Endothelial cell of umbilical vein (primary cell): ENCODE data around the gene ACSS2. TPM values are rescaled to one million over a fixed set of nuclear protein-coding genes. Genes with fewer than 3 reads are reported as not detected.

Experiments
- BruUV-seq: library from RNA; stranded (reverse); fragments of 400-500 nt; replicated peaks from 2 replicates; lab custom pipeline; 2021; lab: Mats Ljungman, UMichigan
- CTCF ChIA-PET: fragments of 300-600, 350-600 bp; sonication (Branson Sonifier 250); formaldehyde crosslinking; loops from one replicate; lab custom pipeline; 2021; ENCODE audit warnings: antibody characterized with exemption, inconsistent platforms; lab: Charles Lee
- POLR2A ChIA-PET: fragments of 300-600, 350-600 bp; sonication (Branson Sonifier 250); formaldehyde crosslinking; loops from one replicate; lab custom pipeline; 2021; ENCODE audit warnings: antibody characterized with exemption, inconsistent platforms; lab: Charles Lee
- DNase-seq: peaks from one replicate; pipeline ENCODE4 v3.0.0-alpha.2; 2011; ENCODE audit warnings: low read depth, low spot score
- FAIRE-seq: peaks from 2 replicates; lab custom pipeline; 2011; peaks lifted over from hg19 to GRCh38; lab: Jason Lieb, UNC
- H2AFZ ChIP-seq: 2 replicates; pipeline ENCODE4 v1.6.0; 2012; ENCODE audit warnings: low read depth, low read length, control low read depth, inconsistent platforms
- H3K27ac ChIP-seq: 2 replicates; pipeline ENCODE4 v1.5.1; 2011; ENCODE audit warnings: low read depth, mild to moderate bottlenecking, control low read depth, low read length, moderate library complexity; ENCODE audit not compliant: insufficient read depth
- H3K27me3 ChIP-seq, 2 experiments: 2 replicates each; pipeline versions ENCODE4 v1.6.0 to v1.6.1; 2011; ENCODE audit warnings: low read length in 2 of 2, mixed read lengths in 1 of 2; ENCODE audit not compliant: control insufficient read depth in 2 of 2, insufficient read depth in 2 of 2
- H3K36me3 ChIP-seq, 2 experiments: 2 replicates in 1 of 2; 3 replicates in 1 of 2; pipeline ENCODE4 v1.5.1; 2011; ENCODE audit warnings: low read length in 2 of 2, mild to moderate bottlenecking in 1 of 2, moderate library complexity in 1 of 2; ENCODE audit not compliant: control insufficient read depth in 2 of 2, insufficient read depth in 2 of 2; ENCODE audit errors: extremely low read depth in 1 of 2
- H3K4me1 ChIP-seq: 3 replicates; pipeline ENCODE4 v1.5.1; 2011; ENCODE audit warnings: mild to moderate bottlenecking, low read length; ENCODE audit not compliant: control insufficient read depth, insufficient read depth; ENCODE audit errors: extremely low read depth
- H3K4me2 ChIP-seq: 2 replicates; pipeline ENCODE4 v1.6.1; 2011; ENCODE audit warnings: low read length, control low read depth, mixed read lengths; ENCODE audit not compliant: insufficient read depth
- H3K4me3 ChIP-seq, 3 experiments: fragments of 200-600 bp in 1 of 3; sonication (generic), shearing (Covaris generic) in 1 of 3; replicated peaks in 1 of 3; 2 replicates each; pipeline ENCODE4 v1.5.1; 2011 to 2016; ENCODE audit warnings: control low read depth in 3 of 3, low read length in 3 of 3, mild to moderate bottlenecking in 2 of 3, inconsistent platforms in 1 of 3, low read depth in 1 of 3, moderate library complexity in 1 of 3; ENCODE audit not compliant: insufficient read depth in 1 of 3
- H3K79me2 ChIP-seq: 2 replicates; pipeline ENCODE4 v1.6.0; 2012; ENCODE audit warnings: low read length, inconsistent platforms; ENCODE audit not compliant: control insufficient read depth, insufficient read depth
- H3K9ac ChIP-seq: replicated peaks from 2 replicates; pipeline ENCODE3; 2011; ENCODE audit warnings: low read length, control low read depth; ENCODE audit not compliant: insufficient read depth; ENCODE audit errors: extremely low read depth
- H3K9me1 ChIP-seq: replicated peaks from 3 replicates; pipeline ENCODE4 v1.6.0; 2011; ENCODE audit warnings: mild to moderate bottlenecking, low read length; ENCODE audit not compliant: control insufficient read depth, insufficient read depth; ENCODE audit errors: extremely low read depth
- H3K9me3 ChIP-seq: replicated peaks from 2 replicates; pipeline ENCODE4 v1.5.1; 2012; ENCODE audit warnings: low read length, inconsistent platforms; ENCODE audit not compliant: control insufficient read depth, insufficient read depth
- H4K20me1 ChIP-seq: replicated peaks from 2 replicates; pipeline ENCODE3; 2011; ENCODE audit warnings: mild to moderate bottlenecking, low read length; ENCODE audit not compliant: control insufficient read depth, insufficient read depth; ENCODE audit errors: extremely low read depth
- CTCF ChIP-seq, 2 donors: IDR thresholded peaks; 1 replicate in 1 of 2; 2 replicates in 1 of 2; pipeline ENCODE4 v1.5.1; 2011; ENCODE audit warnings: low read length in 2 of 2, mild to moderate bottlenecking in 2 of 2, moderate library complexity in 2 of 2, control low read depth in 1 of 2, inconsistent platforms in 1 of 2, low read depth in 1 of 2; ENCODE audit not compliant: insufficient read depth in 1 of 2; ENCODE audit errors: extremely low read depth in 1 of 2
- FOS ChIP-seq: IDR thresholded peaks from 2 replicates; pipeline ENCODE4 v1.6.1; 2011; ENCODE audit warnings: mild to moderate bottlenecking, low read length, moderate library complexity, borderline replicate concordance; ENCODE audit not compliant: insufficient read depth
- GATA2 ChIP-seq: IDR thresholded peaks from 2 replicates; pipeline ENCODE4 v1.7.0; 2011; ENCODE audit warnings: low read depth, mild to moderate bottlenecking, moderate library complexity, mixed read lengths, low read length; ENCODE audit not compliant: insufficient read length, insufficient read depth
- JUN ChIP-seq: IDR thresholded peaks from 2 replicates; pipeline ENCODE4 v1.6.1; 2011; ENCODE audit warnings: borderline replicate concordance, low read depth; ENCODE audit not compliant: insufficient read length, insufficient read depth
- MAX ChIP-seq: IDR thresholded peaks from 2 replicates; pipeline ENCODE4 v1.6.1; 2011; ENCODE audit not compliant: insufficient read depth, insufficient read length
- MYC ChIP-seq: IDR thresholded peaks from one replicate; pipeline ENCODE4 v1.6.1; 2011; ENCODE audit warnings: mild to moderate bottlenecking, low read depth, low read length
- POLR2A ChIP-seq: IDR thresholded peaks from 2 replicates; pipeline ENCODE4 v1.6.1; 2012; ENCODE audit warnings: low read depth, mild to moderate bottlenecking, control low read depth, low read length
- POLR2AphosphoS5 ChIP-seq: IDR thresholded peaks from 2 replicates; pipeline ENCODE4 v1.6.1; 2012; ENCODE audit warnings: low read depth, mild to moderate bottlenecking, control low read depth, low read length, moderate library complexity; ENCODE audit not compliant: insufficient read depth
- dilution Hi-C: fragments of 300-500 bp; cut with MboI; formaldehyde crosslinking; loops from one replicate; pipeline ENCODE4 v1.15.0; 2019; ENCODE audit warnings: low sequenced_read_pairs; ENCODE audit not compliant: extremely low pct_ligation_motif_present
- intact Hi-C: fragments of 100-400 bp; cut with micrococcal nuclease; formaldehyde crosslinking; loops from one replicate; pipeline ENCODE4 v1.10.0; 2022
- polyA plus RNA-seq, 4 experiments: library from polyadenylated mRNA; depleted of rRNA in 3 of 4; stranded (reverse) in 3 of 4; unstranded in 1 of 4; fragments of >200 nt; gene quantifications; 2 replicates each; pipeline versions ENCODE4 v1.2.1 to v1.2.3, GENCODE V29; 2011 to 2012; ENCODE audit warnings: missing spikeins in 1 of 4
- total RNA-seq: library from RNA; stranded (reverse); gene quantifications from 2 replicates; pipeline ENCODE4 v1.2.3, GENCODE V29; 2021

Gene ACSS2
- total and polyA plus RNA-seq, 2 donors (not counting 3 experiments of a cell fraction or from before 2014, with no cell fraction given), result 40.7 to 42.3 TPM

GRCh38 chr20:34947336-34947735, 70.9 kb downstream of the ACSS2 start:
- no peak for FAIRE-seq
- TF ChIP-seq CTCF (IDR thresholded peaks at IDR 0.05; ENCODE audit: extremely low read depth in 1 of 2, insufficient read depth in 1 of 2, low read depth in 1 of 2, low read length in 2 of 2) (no peak), MAX (no peak), POLR2AphosphoS5 (no peak), MYC (no peak), POLR2A (no peak), JUN (no peak), FOS (no peak), GATA2 (no peak)
- no peaks in the 10 kb centered on the region for H3K9me1 ChIP-seq
- CTCF ChIA-PET, result no interaction called here
- POLR2A ChIA-PET, result no interaction called here
- intact Hi-C loops, result no loop called here
- no peaks in the 10 kb centered on the region for H3K27me3 ChIP-seq
- dilution Hi-C loops, result no loop called here
- no peak overlapping the region for H3K4me2 ChIP-seq
- H3K27ac ChIP-seq, result no peak overlapping the region
- H3K9me3 ChIP-seq, result no peaks in the 10 kb centered on the region
- no TSS peak for BruUV-seq
- H3K4me1 ChIP-seq, result no peaks in the 10 kb centered on the region
- H3K79me2 ChIP-seq, result no peaks in the 10 kb centered on the region
- DNase-seq, result no peak
- H3K4me3 ChIP-seq, result no peak overlapping the region
- no peaks in the 10 kb centered on the region for H4K20me1 ChIP-seq
- no peak overlapping the region for H3K9ac ChIP-seq
- H2AFZ ChIP-seq, result no peak overlapping the region
- peaks cover 2 to 4% of the 10 kb centered on the region in 2 experiments for H3K36me3 ChIP-seq
